GM18861 (cell line): ENCODE results near the gene SYCN.

Experiments
- ATAC-seq: cut with Tn5 transposase; IDR thresholded peaks from one replicate; pipeline ENCODE4 v1.9.1; 2021; ENCODE audit not compliant: unreplicated experiment

SYCN gene

DNA sequence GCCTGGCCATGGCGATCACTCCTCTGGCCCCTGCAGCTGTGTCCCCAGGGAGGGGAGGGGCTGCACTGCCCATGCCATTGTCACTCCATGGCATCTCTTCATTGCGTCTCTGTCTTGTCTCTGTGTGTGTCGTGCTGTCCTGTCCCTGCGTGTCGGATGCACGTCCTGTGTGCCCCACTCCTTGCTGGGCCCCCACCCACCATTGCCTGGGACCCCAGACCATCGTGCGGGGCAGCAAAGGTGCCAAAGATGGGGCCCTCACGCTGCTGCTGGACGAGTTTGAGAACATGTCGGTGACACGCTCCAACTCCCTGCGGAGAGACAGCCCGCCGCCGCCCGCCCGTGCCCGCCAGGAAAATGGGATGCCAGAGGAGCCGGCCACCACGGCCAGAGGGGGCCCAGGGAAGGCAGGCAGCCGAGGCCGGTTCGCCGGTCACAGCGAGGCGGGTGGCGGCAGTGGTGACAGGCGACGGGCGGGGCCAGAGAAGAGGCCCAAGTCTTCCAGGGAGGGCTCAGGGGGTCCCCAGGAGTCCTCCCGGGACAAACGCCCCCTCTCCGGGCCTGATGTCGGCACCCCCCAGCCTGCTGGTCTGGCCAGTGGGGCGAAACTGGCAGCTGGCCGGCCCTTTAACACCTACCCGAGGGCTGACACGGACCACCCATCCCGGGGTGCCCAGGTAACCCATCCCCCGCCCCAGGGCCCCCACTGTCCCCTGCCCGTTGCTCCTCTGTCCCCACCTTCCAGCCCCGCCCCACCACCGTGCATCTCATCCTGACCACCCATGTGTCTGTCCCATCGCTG lies 31.2 kb downstream of the SYCN start:
- ATAC-seq: no peak

GRCh38 chr19:39171479-39172465 lies 32.3 kb downstream of the SYCN start:
- no peak for ATAC-seq

GRCh38 chr19:39170386-39171231 lies 33.5 kb downstream of the SYCN start:
- no peak for ATAC-seq

DNA sequence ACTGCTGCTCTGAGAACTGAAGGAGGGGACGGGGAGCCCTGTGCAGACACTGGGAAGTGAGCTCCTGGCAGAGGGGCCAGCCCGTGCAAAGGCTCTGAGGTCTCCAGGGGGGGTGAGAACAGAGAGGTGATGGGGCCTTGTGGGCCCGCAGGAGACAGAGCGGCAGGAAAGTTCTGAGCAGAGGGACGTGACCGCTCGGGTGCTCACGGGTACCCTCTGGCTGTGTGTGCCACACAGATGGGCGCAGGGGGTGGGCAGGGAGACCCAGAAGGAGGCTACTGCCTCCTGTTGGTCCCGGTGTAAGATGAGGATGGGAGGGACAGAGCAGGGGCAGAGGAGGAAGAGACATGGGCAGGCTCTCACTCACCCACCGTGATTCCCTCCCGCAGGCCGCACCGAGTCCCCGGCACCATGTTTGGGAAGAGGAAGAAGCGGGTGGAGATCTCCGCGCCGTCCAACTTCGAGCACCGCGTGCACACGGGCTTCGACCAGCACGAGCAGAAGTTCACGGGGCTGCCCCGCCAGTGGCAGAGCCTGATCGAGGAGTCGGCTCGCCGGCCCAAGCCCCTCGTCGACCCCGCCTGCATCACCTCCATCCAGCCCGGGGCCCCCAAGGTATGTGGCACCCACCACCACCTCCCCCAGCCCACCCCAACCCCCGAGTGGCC lies 34.8 kb downstream of the SYCN start:
- no peak for ATAC-seq

DNA sequence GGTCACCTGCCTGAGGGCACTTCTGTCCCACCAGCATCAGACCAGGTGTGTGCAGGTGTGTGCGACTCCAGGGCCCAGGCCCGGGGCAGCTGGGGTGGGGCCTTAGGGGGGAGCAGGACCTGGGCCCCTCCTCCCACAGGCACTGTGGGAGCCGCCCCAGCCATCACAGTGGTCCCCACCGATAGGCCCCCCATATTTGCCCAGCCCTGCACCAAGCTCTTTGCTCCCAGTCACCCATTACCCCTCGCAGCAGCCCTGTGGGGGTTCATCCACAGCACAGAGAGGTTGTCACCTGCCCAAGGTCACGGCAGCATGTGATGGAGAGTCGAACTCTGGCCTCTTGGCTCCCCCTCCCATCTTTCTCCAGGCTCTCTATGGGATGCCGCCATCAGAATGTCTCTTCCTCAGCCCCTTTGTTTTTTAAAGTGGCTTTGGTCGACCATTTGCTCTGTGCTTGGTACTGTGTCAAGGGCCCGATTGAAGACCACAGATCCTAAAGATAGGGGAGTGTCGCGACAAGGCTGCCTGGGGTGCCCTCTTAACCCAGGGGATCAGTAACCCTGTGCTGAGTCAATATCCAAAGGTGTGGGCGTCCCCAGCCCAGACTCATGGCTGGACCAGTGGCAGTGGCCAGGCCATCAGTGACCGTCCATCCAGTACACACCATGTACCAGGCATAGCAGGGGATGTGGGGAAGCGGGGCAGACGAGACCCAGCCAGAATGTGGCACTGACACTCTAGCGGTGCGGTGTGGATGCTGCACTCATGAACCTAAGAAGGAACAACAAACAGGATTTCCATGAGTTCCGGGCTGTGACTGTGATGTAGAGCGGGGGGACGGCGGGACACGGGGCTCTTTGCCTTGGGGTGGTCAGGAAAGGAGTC lies 35.6 kb downstream of the SYCN start:
- no peak for ATAC-seq

DNA sequence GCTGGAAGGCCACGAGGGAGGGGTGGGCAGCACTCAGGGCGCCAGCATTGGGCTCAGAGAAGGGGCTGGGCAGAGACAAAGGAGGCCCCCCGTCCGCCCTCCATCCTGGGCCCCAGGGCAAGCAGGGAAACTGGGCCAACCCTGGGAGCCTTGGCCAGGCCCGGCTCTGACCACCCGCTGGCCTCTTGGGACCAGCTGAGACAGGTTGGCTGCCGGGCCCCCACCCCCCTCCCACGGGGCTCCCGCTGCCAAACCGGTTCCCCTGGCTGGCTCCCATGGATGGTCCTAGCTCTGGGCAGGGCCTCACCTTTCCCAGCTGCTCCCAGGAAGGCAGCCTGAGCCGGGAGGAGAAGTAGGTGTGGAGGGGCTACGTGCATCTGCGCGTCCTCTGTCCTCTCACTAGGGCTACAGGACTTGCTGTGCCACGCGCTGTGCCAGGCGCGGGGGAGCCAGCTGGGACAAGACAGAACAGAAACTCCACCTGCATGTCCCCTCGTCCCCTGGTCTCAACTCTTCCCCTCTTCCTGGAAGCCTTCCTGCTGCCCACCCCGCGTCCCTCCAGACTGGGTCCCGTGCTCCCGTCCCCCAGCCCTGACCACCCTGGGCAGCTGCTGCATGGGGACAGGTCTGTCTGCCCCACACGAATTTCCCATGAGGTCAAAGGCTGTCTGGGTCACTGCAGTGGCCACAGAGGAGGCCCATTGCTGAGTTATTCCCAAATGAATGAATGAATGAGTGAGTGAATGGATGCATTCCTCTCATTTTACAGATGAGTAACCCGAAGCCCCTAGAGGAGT lies 36.4 kb downstream of the SYCN start:
- no peak for ATAC-seq

DNA sequence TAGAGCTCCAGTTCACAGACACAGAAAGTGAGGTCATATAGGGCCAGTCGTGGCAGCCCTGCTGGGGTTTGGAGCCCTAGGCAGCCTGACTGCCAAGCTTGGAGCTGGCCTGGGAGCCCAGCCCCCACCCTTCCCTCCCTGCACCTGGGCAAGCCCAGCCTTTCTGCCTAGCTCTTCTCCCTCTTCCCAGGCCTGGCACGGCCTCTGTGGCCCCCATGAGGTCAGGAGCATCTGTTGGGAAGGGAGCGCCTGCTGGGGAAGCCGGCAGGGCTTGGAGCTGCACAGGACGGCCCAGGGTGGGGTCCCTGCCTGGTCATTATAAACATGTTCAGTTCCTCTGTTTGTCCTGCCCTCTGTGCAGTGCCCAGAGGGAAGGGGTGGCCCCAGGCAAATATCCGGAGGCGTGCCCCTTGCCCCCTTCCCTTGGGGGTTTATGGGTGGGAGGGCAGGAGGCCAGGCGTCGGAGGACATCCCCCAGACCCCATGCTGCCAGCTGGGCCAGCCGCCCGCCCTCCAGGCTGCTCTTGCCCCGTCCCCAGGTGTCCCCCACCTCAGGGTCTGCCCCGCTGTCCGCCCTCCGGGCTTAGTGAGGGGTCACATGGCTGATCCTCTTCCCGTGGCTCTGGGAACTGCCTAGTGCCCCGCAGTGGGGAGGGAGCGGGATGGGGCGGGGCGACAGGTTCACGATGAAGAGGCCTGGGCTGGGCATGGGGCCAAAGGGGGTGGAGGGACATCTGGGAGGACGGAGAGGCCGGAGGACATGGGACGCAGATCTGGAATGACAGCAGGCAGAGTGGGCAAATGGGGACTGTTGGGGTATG lies 37.3 kb downstream of the SYCN start:
- no peak for ATAC-seq

GRCh38 chr19:39165857-39166256 lies 38.2 kb downstream of the SYCN start:
- ATAC-seq: no peak

GRCh38 chr19:39164289-39164688 lies 39.8 kb downstream of the SYCN start:
- no peak for ATAC-seq

DNA sequence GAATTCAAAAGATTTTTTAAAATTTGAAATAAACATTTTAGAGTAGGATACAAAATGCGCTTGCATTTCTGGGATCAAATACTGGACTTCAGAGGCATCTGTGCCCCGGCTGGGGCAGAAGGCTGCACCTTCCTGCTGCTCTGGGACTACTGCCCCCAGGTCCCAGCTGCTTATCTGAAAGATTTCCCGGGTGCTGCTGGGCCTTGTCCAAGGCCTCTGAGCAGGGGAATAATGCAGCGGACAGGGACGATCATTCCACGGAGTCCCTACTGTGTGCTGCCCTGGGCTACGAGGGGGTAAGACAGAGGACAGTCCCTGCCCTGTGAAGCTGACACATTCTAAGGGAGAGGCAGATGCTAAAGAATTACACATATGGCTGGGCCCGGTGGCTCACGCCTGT lies 40.4 kb downstream of the SYCN start:
- ATAC-seq: no peak

GRCh38 chr19:39162441-39163043 lies 41.5 kb downstream of the SYCN start:
- ATAC-seq: no peak

DNA sequence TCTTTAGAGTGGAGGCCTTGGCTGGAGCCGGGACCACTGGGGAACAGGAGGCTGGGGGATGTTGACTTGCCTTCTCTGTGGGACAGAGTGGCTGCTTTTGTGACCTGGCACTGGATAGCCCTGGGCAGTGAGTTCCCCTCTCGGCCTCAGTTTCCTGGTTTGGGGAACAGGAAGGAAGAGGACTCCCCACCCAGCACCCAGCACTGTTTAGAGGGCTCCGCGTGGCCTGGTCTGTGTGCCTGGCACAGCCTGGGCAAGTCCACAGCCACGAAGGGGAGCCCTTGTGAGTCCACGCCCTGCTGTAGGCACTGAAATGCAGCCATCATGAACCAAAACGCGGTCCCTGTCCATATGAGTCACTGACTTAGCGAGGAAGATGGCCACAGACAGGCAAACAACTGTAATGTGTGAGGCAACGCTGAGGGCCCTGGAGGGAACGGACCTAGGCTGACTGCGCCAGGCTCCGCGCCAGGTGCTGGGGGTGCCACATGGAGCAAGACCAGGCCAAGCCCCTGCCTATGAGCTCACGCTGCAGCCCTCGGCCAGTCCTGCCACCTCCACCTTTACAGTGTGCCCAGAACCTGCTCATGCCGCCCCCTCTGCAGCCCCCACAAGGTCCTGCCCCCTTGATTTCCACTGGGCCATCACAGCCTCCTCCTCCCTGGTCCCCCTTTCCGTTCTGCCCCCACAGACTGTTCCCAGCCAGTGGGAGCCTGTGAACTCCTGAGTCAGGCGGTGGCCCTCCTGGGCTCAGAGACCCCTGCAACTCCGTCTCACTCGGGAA lies 43.0 kb downstream of the SYCN start:
- ATAC-seq: no peak

- no peak for ATAC-seq
Observed at GRCh38 chr19:39160523-39160861, 43.6 kb downstream of the SYCN start.

DNA sequence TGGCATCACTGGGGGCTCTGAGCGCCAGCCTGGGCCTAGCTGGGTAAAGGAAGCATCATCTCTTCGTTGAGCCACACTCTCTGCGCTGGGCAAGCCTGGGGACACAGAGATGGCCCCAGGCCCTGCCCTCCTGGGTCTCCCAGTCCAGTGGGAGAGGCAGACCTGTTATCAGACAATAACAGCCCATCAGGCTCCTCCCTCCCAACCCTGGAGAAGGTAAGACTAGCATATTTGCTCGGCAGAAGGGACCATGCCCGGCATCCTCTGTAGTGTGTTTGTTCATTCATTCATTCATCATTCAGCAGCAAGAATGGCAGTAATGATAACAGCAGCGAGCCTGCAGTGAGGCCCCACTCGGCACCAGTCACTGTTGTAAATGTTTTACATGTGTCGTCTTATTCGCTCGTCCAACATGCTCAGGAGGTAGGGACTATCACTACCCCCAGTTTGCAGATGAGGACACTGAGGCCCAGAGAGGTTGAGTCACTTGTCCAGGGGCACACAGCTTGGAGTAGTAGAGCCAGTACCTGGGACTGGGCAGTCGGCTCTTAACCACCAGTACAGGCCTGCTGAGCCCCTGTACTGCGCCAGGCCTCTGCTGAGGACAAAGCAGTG lies 45.3 kb downstream of the SYCN start:
- no peak for ATAC-seq

DNA sequence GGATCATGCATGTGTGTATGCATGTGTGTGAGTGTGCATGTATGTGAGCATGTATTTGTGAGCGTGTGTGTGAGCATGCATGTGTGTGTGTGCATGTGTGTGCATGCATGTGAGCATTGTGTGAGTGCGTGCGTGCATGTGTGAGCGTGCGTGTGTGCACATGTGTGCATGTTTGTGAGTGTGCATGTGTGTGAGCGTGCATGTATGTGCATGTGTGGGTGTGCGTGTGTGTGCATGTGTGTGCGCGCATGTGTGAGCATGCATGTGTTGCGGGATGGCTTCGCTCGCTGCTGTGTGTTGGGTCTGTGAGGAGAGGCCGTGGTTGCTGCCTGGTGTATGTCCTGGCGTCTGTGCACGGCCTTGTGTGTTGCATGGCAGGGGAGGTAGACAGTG lies 46.1 kb downstream of the SYCN start:
- no peak for ATAC-seq

DNA sequence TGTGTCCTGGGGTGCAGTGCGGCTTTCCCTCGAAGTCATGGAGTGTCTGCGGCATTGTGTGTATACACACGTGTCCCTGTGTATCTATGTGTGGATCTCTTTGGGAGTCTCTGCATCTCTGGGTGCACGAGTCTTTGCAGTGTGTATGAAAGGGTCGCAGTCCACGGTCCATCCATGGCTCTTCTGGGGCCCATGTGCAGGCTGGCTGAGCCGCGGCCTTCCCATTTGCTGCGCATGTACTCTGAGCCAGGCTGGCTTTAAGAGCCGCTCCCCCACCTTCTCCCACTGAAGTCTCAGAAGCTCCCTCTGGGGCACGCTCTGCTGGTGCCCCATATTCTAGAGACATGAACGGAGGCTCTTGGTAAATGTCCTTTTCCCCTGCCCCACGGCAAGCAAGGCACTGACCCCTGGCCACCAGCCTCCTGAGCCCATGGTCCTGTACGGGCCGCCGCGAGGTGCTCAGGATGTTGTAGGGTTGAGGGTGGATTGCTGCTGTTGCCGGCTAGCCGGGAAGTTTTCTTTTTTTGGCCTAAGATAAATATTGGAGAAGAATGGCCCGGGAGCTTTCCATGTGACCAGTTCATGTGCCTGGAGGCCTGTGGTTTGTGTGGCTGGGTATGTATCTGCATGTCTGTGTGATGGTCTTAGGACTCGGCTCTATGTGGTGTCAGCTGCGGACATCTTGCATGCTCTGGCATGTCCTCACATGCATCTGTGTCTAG lies 46.6 kb downstream of the SYCN start:
- no peak for ATAC-seq
